Stimulated activated CD8-positive, alpha-beta memory T cell treated with anti-CD3 and anti-CD28 coated beads, Interleukin-4, amount 100 ng/mL, for 4 hours (primary cell): ENCODE results near the gene LYSMD3.
A peak's percentile ranks its signal among the peaks of the same experiment; 100 is the strongest.

Experiments
- DNase-seq, 2 donors: peaks; one replicate each; pipeline ENCODE4 v3.0.0-alpha.2; 2020; ENCODE audit warnings: low read depth in 2 of 2, low spot score in 1 of 2

LYSMD3 gene

DNA sequence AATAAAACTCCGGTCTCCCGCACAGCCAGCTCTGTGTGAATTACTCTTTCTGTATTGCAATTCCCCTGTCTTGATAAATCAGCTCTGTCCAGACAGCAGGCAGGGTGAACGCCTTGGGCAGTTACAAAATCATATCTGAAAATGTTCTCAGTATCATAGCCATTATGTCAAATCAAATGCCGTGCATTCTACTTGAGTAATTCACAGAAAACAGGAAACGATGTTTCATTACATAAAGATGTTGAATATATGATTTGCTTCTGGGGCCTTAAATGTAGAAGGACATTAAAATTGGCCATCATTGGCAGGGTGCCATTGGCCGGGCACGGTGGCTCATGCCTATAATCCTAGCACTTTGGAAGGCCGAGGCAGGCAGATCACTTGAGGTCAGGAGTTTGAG lies 46.2 kb downstream of the LYSMD3 start:
- no peak for DNase-seq

DNA sequence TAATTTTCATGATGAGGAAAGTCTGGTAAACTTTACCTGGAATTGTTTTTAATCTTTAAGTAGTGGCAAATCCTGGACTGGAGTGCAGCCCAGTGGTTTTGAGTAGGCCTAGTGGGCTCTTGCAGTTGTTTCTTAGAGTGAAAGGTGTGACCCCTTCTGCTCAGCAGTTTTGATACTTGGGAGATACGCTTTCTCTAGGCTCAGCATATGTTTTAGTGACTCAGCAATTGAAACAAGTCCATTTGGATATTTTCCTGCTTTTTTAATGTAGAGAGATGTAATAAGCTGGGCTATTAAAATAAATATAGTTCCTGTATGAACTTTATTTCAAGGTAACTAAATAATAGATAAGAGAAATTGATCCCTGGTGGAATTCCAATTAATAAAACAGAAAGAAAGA lies 48.7 kb downstream of the LYSMD3 start:
- DNase-seq, result no peak

DNA sequence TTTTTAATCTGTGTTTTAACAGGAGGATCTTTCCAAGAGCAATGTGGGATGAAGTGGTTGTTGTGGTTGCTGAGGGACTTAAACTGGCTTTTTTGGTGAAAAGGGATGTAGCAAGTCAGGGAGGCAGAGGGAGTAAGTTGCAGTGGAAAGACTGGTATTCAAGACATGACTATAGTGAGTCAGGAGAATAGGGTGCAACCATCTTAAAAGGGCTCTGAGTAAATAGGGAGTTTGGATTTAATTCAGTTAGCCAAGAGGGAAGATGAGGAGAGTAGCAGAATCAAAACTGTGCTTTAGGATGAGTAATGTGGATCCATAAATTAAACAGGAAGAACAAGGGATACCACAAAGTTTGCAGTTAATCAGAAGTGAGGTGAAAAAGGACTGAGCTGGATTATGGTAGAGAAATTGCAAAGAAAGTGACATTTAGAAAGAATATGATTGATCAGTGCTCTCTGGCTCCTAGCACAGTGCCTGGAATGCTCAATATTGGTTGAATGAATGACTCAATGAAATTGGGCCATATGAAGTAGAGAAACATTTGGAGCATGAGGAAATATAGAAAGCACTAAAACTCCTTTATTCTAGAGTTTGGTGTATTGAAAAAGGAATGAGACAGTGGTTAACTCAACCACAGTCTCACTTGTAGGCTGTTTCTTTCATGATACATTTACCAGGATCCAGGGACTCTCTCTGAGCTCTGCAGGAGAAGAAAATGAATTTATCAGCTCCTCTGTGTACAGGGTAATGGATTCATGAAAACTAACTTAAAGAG lies 49.6 kb downstream of the LYSMD3 start:
- no peak for DNase-seq

DNA sequence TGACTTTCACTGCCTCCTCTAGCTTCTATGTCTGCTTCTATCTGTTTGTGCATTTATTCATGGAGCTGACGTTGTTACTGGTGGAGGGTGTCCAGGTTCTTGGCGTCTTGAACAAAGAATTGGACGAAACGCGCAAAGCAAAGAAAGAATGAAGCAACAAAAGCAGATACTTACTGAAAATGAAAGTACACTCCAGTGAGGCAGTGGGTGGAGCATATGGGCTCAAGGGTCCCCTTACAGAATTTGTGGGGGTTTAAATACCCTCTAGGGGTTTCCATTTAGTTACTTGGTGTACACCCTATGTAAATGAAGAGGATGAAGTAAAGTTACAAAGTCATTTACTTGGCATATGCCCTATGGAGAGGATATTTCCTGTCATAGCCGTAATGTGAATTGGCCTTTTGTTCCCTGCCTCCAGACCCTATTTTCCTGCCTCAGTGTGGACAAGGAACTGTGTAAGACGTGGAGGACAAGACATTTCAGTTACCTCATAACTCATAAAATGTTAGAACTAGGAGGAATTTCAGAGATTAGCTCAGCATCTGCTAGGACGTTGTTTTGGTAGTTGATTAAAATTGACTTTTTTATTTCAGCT lies 51.7 kb downstream of the LYSMD3 start:
- no peak for DNase-seq

DNA sequence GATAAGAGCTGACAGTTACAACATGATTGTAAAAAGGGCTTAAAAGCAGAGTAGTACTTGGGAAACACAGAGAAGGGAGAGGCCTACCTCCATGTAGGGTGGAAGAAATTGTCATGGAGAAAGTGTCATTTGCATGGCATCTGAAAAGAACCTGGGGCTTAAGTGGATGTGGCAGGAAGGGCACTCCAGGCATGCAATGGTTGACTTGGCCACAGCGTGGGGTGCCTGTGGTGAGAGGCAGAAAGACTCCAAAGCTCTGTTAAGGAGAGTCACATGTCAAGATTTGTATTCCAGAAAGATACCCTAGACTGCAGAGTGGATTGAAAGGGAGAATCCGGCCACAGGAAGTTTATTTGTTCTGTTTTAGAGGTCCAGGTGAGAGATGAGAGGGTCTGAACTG lies 52.3 kb downstream of the LYSMD3 start:
- no peak for DNase-seq

DNA sequence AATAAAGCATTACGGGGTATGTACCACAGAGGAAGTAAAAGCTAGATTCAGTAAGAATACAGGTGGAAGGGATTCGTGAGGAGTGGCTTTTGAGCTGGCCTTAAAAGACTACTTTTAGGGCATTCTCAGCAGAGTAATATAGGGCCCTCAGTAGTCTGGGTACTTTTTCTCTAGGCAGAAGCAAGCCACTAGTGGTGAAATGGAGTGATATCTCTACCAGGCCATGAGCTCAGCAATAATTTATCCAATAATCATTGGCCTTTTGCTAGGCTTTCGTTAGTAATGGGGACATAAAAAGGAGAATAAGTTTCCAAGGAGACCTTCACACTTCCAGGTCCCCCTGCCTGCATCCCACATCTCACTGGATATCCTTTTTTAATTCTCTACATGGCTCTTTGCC lies 53.0 kb downstream of the LYSMD3 start:
- DNase-seq, result no peak

DNA sequence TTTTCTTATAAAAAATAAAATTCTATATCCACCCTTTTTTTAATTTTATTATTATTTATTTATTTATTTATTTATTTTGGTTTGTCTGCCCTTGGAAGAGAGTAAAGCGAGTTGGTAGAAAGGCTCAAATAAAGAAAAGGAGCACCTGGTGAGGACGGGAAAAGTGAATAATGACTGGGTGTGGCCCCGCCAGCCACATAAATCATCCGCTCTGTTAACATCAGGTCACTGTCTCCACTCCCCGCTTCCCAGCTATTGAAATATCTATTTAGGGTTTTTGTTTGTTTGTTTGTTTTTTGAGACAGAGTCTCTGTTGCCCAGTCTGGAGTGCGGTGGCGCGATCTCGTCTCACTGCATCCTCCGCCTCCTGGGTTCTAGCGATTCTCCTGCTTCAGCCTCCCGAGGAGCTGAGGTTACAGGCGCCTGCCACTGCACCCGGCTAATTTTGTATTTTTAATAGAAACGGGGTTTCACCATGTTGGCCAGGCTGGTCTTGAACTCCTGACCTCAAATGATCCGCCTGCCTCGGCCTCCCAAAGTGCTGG lies 53.9 kb downstream of the LYSMD3 start:
- DNase-seq, result no peak

DNA sequence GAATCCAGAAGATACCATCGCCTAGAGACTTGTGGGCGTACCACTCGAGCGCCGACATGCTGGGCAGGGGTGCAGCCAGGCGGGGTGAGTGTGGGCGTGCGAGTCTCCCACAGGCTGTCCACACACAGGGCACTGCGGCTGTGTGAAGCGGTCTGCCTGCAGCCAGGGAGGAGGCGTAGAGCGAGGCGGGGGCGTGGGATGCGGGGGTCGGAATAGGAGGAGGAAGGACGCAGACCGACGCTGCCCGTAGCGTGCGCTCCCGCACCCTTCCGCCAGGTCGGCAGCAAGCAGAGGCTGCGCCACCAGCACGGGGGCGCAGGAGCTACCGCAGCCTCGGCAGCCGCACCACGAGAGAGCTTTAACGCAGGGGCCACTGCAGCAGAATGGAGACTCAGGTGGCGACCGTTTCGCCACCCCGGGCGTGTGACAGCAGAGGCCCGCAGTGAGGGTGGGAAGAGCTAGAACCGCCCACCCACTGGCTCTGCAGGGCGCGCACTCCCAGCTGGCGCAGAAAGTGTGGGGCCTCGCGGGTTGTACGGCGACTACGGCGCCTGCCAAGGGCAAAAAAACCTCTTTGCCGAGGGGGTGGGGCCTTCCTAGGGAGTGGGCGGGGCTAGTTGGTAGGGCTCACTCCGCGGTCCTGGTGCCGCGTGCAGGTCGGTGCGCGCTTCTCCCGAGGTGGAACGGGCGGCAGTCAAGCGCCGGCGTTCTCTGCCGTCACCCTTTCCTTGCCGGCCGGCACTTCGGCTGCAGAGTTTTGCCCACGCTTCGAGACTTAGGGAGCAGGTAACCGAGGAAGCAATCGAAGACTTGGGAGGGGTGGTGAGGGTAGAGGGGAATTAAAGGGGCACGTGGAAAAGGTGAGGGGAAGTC lies 54.9 kb downstream of the LYSMD3 start, which contains the start of the genes MBLAC2 and POLR3G:
MBLAC2 (minus strand) TSS at position 537 of the 873 bp plus-strand sequence; CDS start at position 58, 479 bp downstream.
POLR3G (plus strand) TSS at position 630 of the 873 bp plus-strand sequence. CDS start 10,704 bp downstream, outside the sequence.
- peak; percentile 89 to 91 for DNase-seq

DNA sequence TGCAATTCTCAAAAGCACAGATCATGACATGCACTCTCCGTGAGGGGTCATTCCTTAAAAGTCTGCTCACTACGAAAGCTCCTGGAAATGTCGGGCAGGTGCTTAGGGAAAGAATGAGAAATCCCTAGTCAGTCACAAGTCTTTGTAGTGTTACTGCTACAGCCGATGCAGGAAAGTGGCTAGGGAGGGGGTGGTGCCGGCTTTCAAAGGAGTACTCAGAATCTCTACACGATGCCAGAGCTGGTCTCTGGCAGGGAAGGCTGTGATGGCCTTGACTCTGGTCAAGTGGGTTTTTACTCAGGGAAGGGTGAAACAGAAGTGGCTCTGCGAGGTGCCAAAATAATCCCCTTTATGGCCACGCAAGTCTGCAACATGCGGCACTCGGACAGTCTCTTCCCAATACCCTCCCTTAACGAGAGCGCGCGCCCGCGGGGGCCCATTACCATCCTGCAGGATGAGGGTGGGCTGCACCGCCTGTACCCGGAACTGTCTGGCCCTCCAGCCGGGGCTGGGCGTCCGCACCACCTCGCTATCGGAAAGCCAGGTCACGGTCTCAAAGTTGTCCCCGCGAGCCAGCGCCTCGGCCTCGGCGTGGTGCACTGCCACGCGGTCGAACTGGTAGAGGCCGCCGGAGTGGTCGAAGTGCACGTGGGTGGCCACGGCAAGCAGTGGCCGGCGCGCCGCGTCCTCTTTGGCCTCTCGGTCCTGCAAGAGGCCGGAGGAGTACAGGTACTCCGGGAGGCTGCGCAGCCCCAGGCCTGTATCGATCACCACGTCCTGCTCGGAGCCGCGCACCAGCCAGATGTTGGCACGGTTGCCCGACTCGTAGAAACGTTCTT lies 55.8 kb downstream of the LYSMD3 start:
- DNase-seq, result peak in 1 of 2 donors; percentile 1

DNA sequence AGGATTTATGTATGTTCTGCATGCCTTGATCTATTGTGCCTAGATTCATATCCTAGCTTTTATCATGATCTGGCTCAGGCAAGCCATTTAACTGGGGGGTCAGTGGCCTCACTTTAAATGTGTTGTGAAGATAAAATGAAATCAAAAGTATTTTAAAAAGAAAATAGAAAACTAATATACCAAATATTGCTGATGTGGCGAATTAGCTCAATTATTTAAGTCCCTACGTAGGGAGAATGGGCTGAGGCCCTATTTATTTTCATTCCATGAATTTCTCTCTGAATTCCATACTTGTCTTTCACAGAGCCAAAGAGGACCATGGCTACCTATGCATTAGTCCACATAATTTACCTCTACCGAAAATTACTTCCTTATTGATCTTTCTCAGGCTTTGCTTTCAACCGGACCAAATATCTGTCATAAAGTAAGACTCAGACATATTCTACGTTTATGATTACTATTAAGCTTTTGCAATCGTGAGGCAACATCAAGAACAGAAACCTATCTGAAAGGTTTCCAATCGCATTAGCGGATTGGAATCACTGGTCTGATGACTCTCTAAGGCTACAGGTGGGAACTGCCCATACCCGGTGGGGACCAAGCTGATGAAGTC lies 56.5 kb downstream of the LYSMD3 start:
- no peak for DNase-seq
